HepG2 (cell line): ENCODE data around the gene MYO3B. TPM values are rescaled to one million over a fixed set of nuclear protein-coding genes. Genes with fewer than 3 reads are reported as not detected.
A peak's percentile ranks its signal among the peaks of the same experiment; 100 is the strongest.

Source experiments
- ATAC-seq: fragments of 200-7000 bp; cut with Tn5 transposase; 3 replicates; pipeline ENCODE4 v1.9.1; 2020; ENCODE audit warnings: mild to moderate bottlenecking, moderate library complexity
- BruUV-seq: library from RNA; stranded (reverse); fragments of 400-500 nt; replicated peaks from 2 replicates; lab custom pipeline; 2021; lab: Mats Ljungman, UMichigan
- CTCF ChIA-PET: fragments of 300-600 bp; formaldehyde crosslinking; extraction: SDS; loops from one replicate; lab custom pipeline; 2021; ENCODE audit warnings: low total read pairs, inconsistent platforms, low intra/inter-chr PET ratio; lab: Yijun Ruan, JAX
- POLR2A ChIA-PET: fragments of 350-600 bp; sonication (Branson Sonifier 250); formaldehyde crosslinking; loops from one replicate; lab custom pipeline; 2020; ENCODE audit warnings: antibody characterized with exemption, inconsistent platforms; lab: Yijun Ruan, JAX
- DNase-seq: peaks from one replicate; pipeline ENCODE4 v3.0.0-alpha.2; 2015; ENCODE audit warnings: low spot score
- FAIRE-seq: peaks from 3 replicates; lab custom pipeline; 2011; peaks lifted over from hg19 to GRCh38; lab: Jason Lieb, UNC
- H2AFZ ChIP-seq: one replicate; pipeline ENCODE4 v1.6.1; 2011; ENCODE audit warnings: low read length, inconsistent platforms
- H3K27ac ChIP-seq: fragments of 300-600 bp; 3 replicates; pipeline ENCODE4 v1.8.0; 2011; ENCODE audit warnings: mixed run types, mild to moderate bottlenecking, mixed read lengths, low read length, inconsistent platforms; ENCODE audit not compliant: insufficient read depth; ENCODE audit errors: extremely low read length
- H3K27me3 ChIP-seq, 2 experiments: fragments of 200-600 bp in 1 of 2; 2 replicates in 1 of 2; 3 replicates in 1 of 2; pipeline versions ENCODE4 v1.6.0 to v1.8.0; 2011; ENCODE audit warnings: low read length in 2 of 2, mild to moderate bottlenecking in 2 of 2, moderate library complexity in 2 of 2, inconsistent platforms in 1 of 2; ENCODE audit not compliant: insufficient read depth in 2 of 2, control insufficient read depth in 1 of 2
- H3K36me3 ChIP-seq, 2 experiments: fragments of 200-600 bp in 1 of 2; replicated peaks in 1 of 2; 2 replicates in 1 of 2; 3 replicates in 1 of 2; pipeline versions ENCODE4 v1.5.1 to v1.8.0; 2011; ENCODE audit warnings: low read length in 2 of 2, inconsistent platforms in 1 of 2; ENCODE audit not compliant: insufficient read depth in 2 of 2, control insufficient read depth in 1 of 2
- H3K4me1 ChIP-seq: 2 replicates; pipeline ENCODE4 v1.5.1; 2012; ENCODE audit warnings: low read length, inconsistent platforms; ENCODE audit not compliant: insufficient read depth
- H3K4me2 ChIP-seq: 2 replicates; pipeline ENCODE4 v1.6.0; 2011; ENCODE audit warnings: low read depth, low read length, inconsistent platforms
- H3K4me3 ChIP-seq, 3 experiments: fragments of 200-600 bp in 1 of 3; sonication (generic), shearing (Covaris generic) in 1 of 3; replicated peaks in 1 of 3; 2 replicates each; pipeline ENCODE4 v1.5.1; 2011 to 2016; ENCODE audit warnings: low read length in 3 of 3, inconsistent platforms in 2 of 3, low read depth in 2 of 3, mild to moderate bottlenecking in 2 of 3, control low read depth in 1 of 3, mixed read lengths in 1 of 3; ENCODE audit not compliant: insufficient read depth in 1 of 3
- H3K79me2 ChIP-seq: one replicate; pipeline ENCODE4 v1.6.1; 2011; ENCODE audit warnings: low read length, inconsistent platforms; ENCODE audit not compliant: insufficient read depth
- H3K9ac ChIP-seq: 2 replicates; pipeline ENCODE4 v1.6.0; 2011; ENCODE audit warnings: mild to moderate bottlenecking, low read depth, low read length, inconsistent platforms; ENCODE audit not compliant: insufficient read depth
- H3K9me3 ChIP-seq: 2 replicates; pipeline ENCODE4 v1.5.1; 2012; ENCODE audit warnings: mild to moderate bottlenecking, low read length
- H4K20me1 ChIP-seq: 2 replicates; pipeline ENCODE4 v1.6.0; 2011; ENCODE audit warnings: inconsistent platforms, mild to moderate bottlenecking, low read length, moderate library complexity; ENCODE audit not compliant: insufficient read depth
- CBX1 ChIP-seq: IDR thresholded peaks from one replicate; pipeline ENCODE4 v1.6.1; 2016; ENCODE audit warnings: antibody characterized with exemption, low read depth
- CTCF ChIP-seq: sonication (generic); formaldehyde crosslinking; IDR thresholded peaks from 2 replicates; pipeline ENCODE4 v1.5.0; 2020; ENCODE audit warnings: mild to moderate bottlenecking, missing genetic modification reagents, moderate library complexity
- ETV6 ChIP-seq: sonication (generic); formaldehyde crosslinking; conservative IDR thresholded peaks from 2 replicates; pipeline ENCODE4 v1.4.0; 2020; ENCODE audit warnings: missing genetic modification reagents
- FOSL2 ChIP-seq: sonication (generic); formaldehyde crosslinking; IDR thresholded peaks from 2 replicates; pipeline ENCODE4 v1.4.0; 2020; ENCODE audit warnings: missing genetic modification reagents
- MAF1 ChIP-seq: sonication (generic); formaldehyde crosslinking; IDR thresholded peaks from 2 replicates; pipeline ENCODE4 v1.5.0; 2020; ENCODE audit warnings: missing genetic modification reagents, borderline replicate concordance
- MTF2 ChIP-seq: sonication (generic); formaldehyde crosslinking; IDR thresholded peaks from 2 replicates; pipeline ENCODE4 v1.5.0; 2020; ENCODE audit warnings: missing genetic modification reagents, borderline replicate concordance
- SMC3 ChIP-seq: IDR thresholded peaks from 2 replicates; pipeline ENCODE4 v1.6.1; 2011; ENCODE audit warnings: low read length, improper control_type of control experiment
- STAG1 ChIP-seq: sonication (generic); formaldehyde crosslinking; IDR thresholded peaks from 2 replicates; pipeline ENCODE4 v1.4.0; 2020; ENCODE audit warnings: missing genetic modification reagents
- STAT5B ChIP-seq: sonication (generic); formaldehyde crosslinking; IDR thresholded peaks from 2 replicates; pipeline ENCODE4 v1.4.0; 2020; ENCODE audit warnings: missing genetic modification reagents
- U2AF2 ChIP-seq: fragments of 200-400 bp; formaldehyde crosslinking; IDR thresholded peaks from 2 replicates; pipeline ENCODE4 v1.6.1; 2017; ENCODE audit warnings: low read depth, mild to moderate bottlenecking, low read length
- ZC3H13 ChIP-seq: sonication (generic); formaldehyde crosslinking; IDR thresholded peaks from 2 replicates; pipeline ENCODE4 v1.8.1; 2023; ENCODE audit warnings: mild to moderate bottlenecking, missing genetic modification reagents, moderate library complexity
- ZKSCAN5 ChIP-seq: sonication (generic); formaldehyde crosslinking; IDR thresholded peaks from 2 replicates; pipeline ENCODE4 v1.5.1; 2020; ENCODE audit warnings: mild to moderate bottlenecking, missing genetic modification reagents
- ZNF446 ChIP-seq: sonication (generic); formaldehyde crosslinking; IDR thresholded peaks from 2 replicates; pipeline ENCODE4 v1.5.0; 2020; ENCODE audit warnings: mild to moderate bottlenecking, missing genetic modification reagents
- ZNF576 ChIP-seq: sonication (generic); formaldehyde crosslinking; IDR thresholded peaks from 2 replicates; pipeline ENCODE4 v1.4.0; 2020; ENCODE audit warnings: mild to moderate bottlenecking, missing genetic modification reagents
- ZNF652 ChIP-seq: IDR thresholded peaks from 2 replicates; pipeline ENCODE4 v1.6.1; 2016; ENCODE audit warnings: low read depth, borderline replicate concordance
- ZNF740 ChIP-seq: sonication (generic); formaldehyde crosslinking; IDR thresholded peaks from 2 replicates; pipeline ENCODE4 v1.4.0; 2020; ENCODE audit warnings: missing genetic modification reagents
- ZNF788 ChIP-seq: sonication (generic); formaldehyde crosslinking; IDR thresholded peaks from 2 replicates; pipeline ENCODE4 v1.5.0; 2020; ENCODE audit warnings: mild to moderate bottlenecking, missing genetic modification reagents, borderline replicate concordance
- ZNF792 ChIP-seq: IDR thresholded peaks from 2 replicates; pipeline ENCODE4 v1.6.1; 2016
- ZNF841 ChIP-seq: sonication (generic); formaldehyde crosslinking; IDR thresholded peaks from 2 replicates; pipeline ENCODE4 v1.8.1; 2023; ENCODE audit warnings: missing genetic modification reagents, borderline replicate concordance
- ZNF850 ChIP-seq: sonication (generic); formaldehyde crosslinking; conservative IDR thresholded peaks from 2 replicates; pipeline ENCODE4 v1.9.0; 2021; ENCODE audit warnings: mild to moderate bottlenecking, missing genetic modification reagents
- WGBS: methylation state at CpG from one replicate; pipeline ENCODE4 v1.1.6; 2017; ENCODE audit warnings: low lambda C conversion rate; 5-methylcytosine and 5-hydroxymethylcytosine counted together
- in situ Hi-C: cut with HindIII; loops from 2 replicates; pipeline ENCODE4 v1.10.0; 2017; ENCODE audit warnings: low pct_unique_long_range_greater_than_20kb; ENCODE audit not compliant: extremely low pct_ligation_motif_present
- intact Hi-C: fragments of 100-400 bp; cut with micrococcal nuclease; formaldehyde crosslinking; loops from one replicate; pipeline ENCODE4 v1.10.0; 2022; ENCODE audit not compliant: unreplicated experiment
- polyA plus RNA-seq, 8 experiments: library from polyadenylated mRNA; depleted of rRNA in 3 of 8; stranded (reverse) in 7 of 8; unstranded in 1 of 8; fragments of >200 nt; fragmentation: Illumina TruSeq in 4 of 8; extraction: Trizol in 4 of 8; gene quantifications; 2 replicates each; pipeline versions ENCODE4 v1.2.1 to v1.2.3, GENCODE V29; 2011 to 2016; ENCODE audit warnings: low read depth in 4 of 8, missing spikeins in 1 of 8, mixed read lengths in 1 of 8; ENCODE audit not compliant: insufficient read depth in 1 of 8
- total RNA-seq, 5 experiments: library from RNA; depleted of rRNA; stranded (reverse); fragments of >200 nt; fragmentation: Illumina TruSeq; extraction: Trizol; gene quantifications; 2 replicates each; pipeline ENCODE4 v1.2.3, GENCODE V29; 2016; ENCODE audit warnings: low read depth in 1 of 5

The MYO3B gene
- total and polyA plus RNA-seq, 2 of the 13 experiments (the other 11 are each of a cell fraction or from before 2014, with no cell fraction given) = 0.01 TPM; not detected in 1

- Histone ChIP-seq H4K20me1 (no peaks in the 10 kb centered on the region), H3K9me3 (0 out of 2 replicates have a peak, but pooled peaks cover 10% of the 10 kb centered on the region), H3K79me2 (no peaks in the 10 kb centered on the region), H3K4me1 (no peaks in the 10 kb centered on the region), H3K36me3 (no peaks in the 10 kb centered on the region), H3K9ac (no peak overlapping the region), H3K4me3 (no peak overlapping the region), H3K27ac (no peak overlapping the region), H2AFZ (no peak overlapping the region), H3K4me2 (no peak overlapping the region), H3K27me3 (no peaks in the 10 kb centered on the region; a peak in 1 of 5 replicates)
- 3% methylated on average over 3 of the region's 3 CpGs for WGBS
- no peak for DNase-seq
- ChIA-PET CTCF (no interaction called here), POLR2A (no interaction called here)
- peak; percentile 56; the same call in 2 of the 3 replicates for ATAC-seq
- TF ChIP-seq SMC3 (0 out of 2 replicates have a peak, but pooled peaks have one; percentile 3), ETV6 (no peak), STAG1 (CRISPR knock-in tag) (0 out of 2 replicates have a peak, but pooled peaks have one; percentile 5)
- FAIRE-seq = no peak
- in situ Hi-C loops (no loop called here), intact Hi-C loops (no loop called here)
- BruUV-seq = no TSS peak
These were observed 114.5 kb downstream of the MYO3B start for GRCh38 chr2:170292415-170292814.

GRCh38 chr2:170297496-170297895 is 119.5 kb downstream of the MYO3B start:
- CTCF ChIA-PET = no interaction called here
- Histone ChIP-seq H3K4me1 (no peaks in the 10 kb centered on the region), H2AFZ (no peak overlapping the region), H3K79me2 (no peaks in the 10 kb centered on the region), H3K36me3 (no peaks in the 10 kb centered on the region), H3K9ac (no peak overlapping the region), H3K27ac (no peak overlapping the region), H3K9me3 (no peaks in the 10 kb centered on the region), H3K27me3 (no peaks in the 10 kb centered on the region), H3K4me3 (no peak overlapping the region), H4K20me1 (no peaks in the 10 kb centered on the region), H3K4me2 (no peak overlapping the region)
- no peak for FAIRE-seq
- no peak for DNase-seq
- TF ChIP-seq STAT5B (CRISPR knock-in tag) (no peak), MTF2 (CRISPR knock-in tag) (no peak), ZC3H13 (CRISPR knock-in tag) (no peak), ZNF841 (CRISPR knock-in tag) (no peak), CTCF (CRISPR knock-in tag) (no peak), MAF1 (CRISPR knock-in tag) (no peak), ZNF576 (no peak), ZKSCAN5 (CRISPR knock-in tag) (no peak), ZNF788 (CRISPR knock-in tag) (no peak), ZNF446 (CRISPR knock-in tag) (no peak), ZNF740 (CRISPR knock-in tag) (no peak), FOSL2 (CRISPR knock-in tag) (no peak), ZNF792 (CRISPR knock-in tag) (no peak), CBX1 (no peak), U2AF2 (no peak), ZNF652 (no peak), ZNF850 (CRISPR knock-in tag) (no peak)
- no peak for ATAC-seq
- no TSS peak for BruUV-seq
- POLR2A ChIA-PET = no interaction called here
- intact Hi-C loops = no loop called here
- in situ Hi-C loops = no loop called here
- WGBS = 0% methylated on average over 3 of the region's 3 CpGs
